SK-N-SH treated with all-trans-retinoic acid at 6 μM for 48 hours (cell line): Measurements from ENCODE around the gene CNN2.
A peak's percentile ranks its signal among the peaks of the same experiment; 100 is the strongest.

Experiments used
- ATAC-seq: fragments of 200-7000 bp; cut with Tn5 transposase; 3 replicates; pipeline ENCODE4 v1.9.1; 2020; ENCODE audit warnings: mild to moderate bottlenecking, moderate library complexity
- ARNTL ChIP-seq: fragments of 450-650 bp; formaldehyde crosslinking; IDR thresholded peaks from 2 replicates; pipeline ENCODE4 v1.5.0; 2020; ENCODE audit warnings: low read depth, mild to moderate bottlenecking, moderate library complexity, borderline replicate concordance
- ISL1 ChIP-seq: fragments of 250-450 bp; sonication (Bioruptor Pico); IDR thresholded peaks from 2 replicates; pipeline ENCODE4 v2.1.2; 2022; ENCODE audit warnings: mild to moderate bottlenecking, moderate library complexity
- OSR1 ChIP-seq: fragments of 250-450 bp; sonication (Bioruptor Pico); IDR thresholded peaks from 2 replicates; pipeline ENCODE4 v1.8.0; 2022; ENCODE audit warnings: moderate library complexity, mild to moderate bottlenecking, inconsistent platforms
- RARB ChIP-seq: fragments of 250-450 bp; sonication (Bioruptor Pico); IDR thresholded peaks from 2 replicates; pipeline ENCODE4 v1.8.0; 2021; ENCODE audit warnings: mild to moderate bottlenecking, moderate library complexity
- SNAI2 ChIP-seq: fragments of 250-450 bp; sonication (Bioruptor Pico); IDR thresholded peaks from 2 replicates; pipeline ENCODE4 v1.5.0; 2020; ENCODE audit warnings: mild to moderate bottlenecking, moderate library complexity
- TCF4 ChIP-seq: fragments of 250-450 bp; sonication (Bioruptor Pico); IDR thresholded peaks from 2 replicates; pipeline ENCODE4 v1.8.0; 2021; ENCODE audit warnings: mild to moderate bottlenecking, moderate library complexity, borderline replicate concordance
- TOX ChIP-seq: fragments of 250-450 bp; sonication (Bioruptor Pico); IDR thresholded peaks from 2 replicates; pipeline ENCODE4 v1.8.0; 2021; ENCODE audit warnings: mild to moderate bottlenecking, moderate library complexity, borderline replicate concordance
- ZFP3 ChIP-seq: fragments of 250-450 bp; sonication (Bioruptor Pico); IDR thresholded peaks from 2 replicates; pipeline ENCODE4 v1.5.0; 2020; ENCODE audit warnings: mild to moderate bottlenecking, moderate library complexity
- ZFP30 ChIP-seq: fragments of 450-650 bp; formaldehyde crosslinking; IDR thresholded peaks from 2 replicates; pipeline ENCODE4 v1.5.0; 2022; ENCODE audit warnings: mild to moderate bottlenecking, moderate library complexity
- ZNF565 ChIP-seq: fragments of 450-650 bp; formaldehyde crosslinking; conservative IDR thresholded peaks from 2 replicates; pipeline ENCODE4 v1.5.0; 2020; ENCODE audit warnings: low read depth, mild to moderate bottlenecking, moderate library complexity
- ZNF70 ChIP-seq: fragments of 450-650 bp; formaldehyde crosslinking; IDR thresholded peaks from 2 replicates; pipeline ENCODE4 v1.5.0; 2020; ENCODE audit warnings: mild to moderate bottlenecking, moderate library complexity
- ZNF8 ChIP-seq: fragments of 450-650 bp; formaldehyde crosslinking; IDR thresholded peaks from 2 replicates; pipeline ENCODE4 v1.5.0; 2020; ENCODE audit warnings: mild to moderate bottlenecking, moderate library complexity
- TF ChIP-seq, protein P1 (sequence below): fragments of 250-450 bp; sonication (Bioruptor Pico); IDR thresholded peaks from 2 replicates; pipeline ENCODE4 v1.5.1; 2020; ENCODE audit warnings: low read depth, mild to moderate bottlenecking, moderate library complexity
- TF ChIP-seq, protein P2 (sequence below): fragments of 250-450 bp; sonication (Bioruptor Pico); IDR thresholded peaks from 2 replicates; pipeline ENCODE4 v1.8.0; 2020; ENCODE audit warnings: mild to moderate bottlenecking, moderate library complexity, borderline replicate concordance
- TF ChIP-seq, protein P3 (sequence below): fragments of 250-450 bp; sonication (Bioruptor Pico); IDR thresholded peaks from 2 replicates; pipeline ENCODE4 v1.5.0; 2020; ENCODE audit warnings: mild to moderate bottlenecking, moderate library complexity

The CNN2 gene

DNA sequence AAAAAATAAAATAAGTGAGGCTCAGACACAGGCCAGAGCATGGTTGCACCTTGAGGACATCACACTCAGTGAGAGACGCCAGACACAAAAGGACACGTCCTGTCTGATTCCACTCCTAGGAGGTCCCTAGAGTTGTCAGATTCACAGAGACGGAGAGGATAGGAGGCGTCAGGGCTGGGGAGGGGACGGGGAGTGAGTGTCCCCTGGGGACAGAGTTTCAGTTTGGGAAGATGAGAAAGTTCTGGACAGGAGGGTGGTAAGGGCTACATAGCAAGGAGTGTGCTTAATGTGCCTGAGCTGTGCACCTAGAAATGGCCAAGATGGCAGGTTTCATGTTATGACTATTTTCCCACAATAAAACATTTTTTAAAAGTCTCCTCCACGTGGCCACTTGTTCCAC lies 28.3 kb upstream of the CNN2 start (continued):
- TF ChIP-seq, protein P1, sequence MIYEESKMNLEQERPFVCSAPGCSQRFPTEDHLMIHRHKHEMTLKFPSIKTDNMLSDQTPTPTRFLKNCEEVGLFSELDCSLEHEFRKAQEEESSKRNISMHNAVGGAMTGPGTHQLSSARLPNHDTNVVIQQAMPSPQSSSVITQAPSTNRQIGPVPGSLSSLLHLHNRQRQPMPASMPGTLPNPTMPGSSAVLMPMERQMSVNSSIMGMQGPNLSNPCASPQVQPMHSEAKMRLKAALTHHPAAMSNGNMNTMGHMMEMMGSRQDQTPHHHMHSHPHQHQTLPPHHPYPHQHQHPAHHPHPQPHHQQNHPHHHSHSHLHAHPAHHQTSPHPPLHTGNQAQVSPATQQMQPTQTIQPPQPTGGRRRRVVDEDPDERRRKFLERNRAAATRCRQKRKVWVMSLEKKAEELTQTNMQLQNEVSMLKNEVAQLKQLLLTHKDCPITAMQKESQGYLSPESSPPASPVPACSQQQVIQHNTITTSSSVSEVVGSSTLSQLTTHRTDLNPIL (CRISPR knock-in tag), result no peak
- no peak for TF ChIP-seq ARNTL (CRISPR knock-in tag)

DNA sequence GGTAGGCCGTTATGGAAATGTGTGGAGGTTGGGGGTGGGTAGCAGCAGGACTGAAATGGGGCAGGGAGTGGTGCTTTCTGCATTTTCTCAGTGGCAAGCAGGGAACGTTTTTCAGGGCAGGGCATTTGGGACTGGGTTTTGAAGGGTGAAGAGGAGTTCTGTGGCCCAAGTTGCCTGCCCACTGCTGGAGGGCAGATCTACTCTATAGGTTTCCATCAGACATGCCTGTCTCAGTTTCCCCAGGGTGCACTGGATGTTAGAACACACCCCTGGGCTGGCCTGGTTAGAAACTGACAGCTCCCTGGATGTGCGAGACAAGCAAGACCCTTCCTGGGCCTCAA lies 27.1 kb upstream of the CNN2 start:
- TF ChIP-seq ISL1 (CRISPR knock-in tag), result no peak
- peak; percentile 99 for TF ChIP-seq ZFP3 (CRISPR knock-in tag)
- TF ChIP-seq, all 23 proteins: peak for 1
- no peak for ATAC-seq

DNA sequence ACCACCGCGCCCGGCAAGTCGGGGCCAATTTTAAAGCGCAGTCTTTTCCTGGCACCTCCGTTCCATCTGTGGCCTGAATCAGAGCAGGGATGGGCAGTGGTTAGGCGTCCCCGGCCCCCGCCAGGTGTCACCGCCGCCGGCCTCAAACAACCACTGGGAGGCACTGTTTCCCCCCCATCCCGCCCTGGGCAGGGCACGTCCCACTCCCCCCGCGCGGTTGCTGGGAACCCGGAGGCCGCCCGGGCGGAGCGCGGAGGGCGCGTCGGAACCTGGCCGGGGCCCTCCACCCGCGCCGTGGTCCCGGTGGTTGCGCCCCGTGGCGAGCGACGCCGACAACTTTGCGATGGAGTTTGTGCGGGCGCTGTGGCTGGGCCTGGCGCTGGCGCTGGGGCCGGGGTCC lies 26.3 kb upstream of the CNN2 start, which contains the start of gene GRIN3B:
GRIN3B (plus strand) TSS at position 325 of the 400 bp plus-strand sequence; CDS start at position 344, 19 bp downstream.
- TF ChIP-seq TOX (CRISPR knock-in tag) (no peak), RARB (CRISPR knock-in tag) (no peak), ZNF565 (CRISPR knock-in tag) (no peak), OSR1 (no peak), ISL1 (CRISPR knock-in tag) (no peak), ZNF70 (CRISPR knock-in tag) (no peak), ZNF8 (CRISPR knock-in tag) (no peak), ZFP30 (CRISPR knock-in tag) (no peak), SNAI2 (CRISPR knock-in tag) (no peak), TCF4 (CRISPR knock-in tag) (no peak)
- TF ChIP-seq, protein P2, sequence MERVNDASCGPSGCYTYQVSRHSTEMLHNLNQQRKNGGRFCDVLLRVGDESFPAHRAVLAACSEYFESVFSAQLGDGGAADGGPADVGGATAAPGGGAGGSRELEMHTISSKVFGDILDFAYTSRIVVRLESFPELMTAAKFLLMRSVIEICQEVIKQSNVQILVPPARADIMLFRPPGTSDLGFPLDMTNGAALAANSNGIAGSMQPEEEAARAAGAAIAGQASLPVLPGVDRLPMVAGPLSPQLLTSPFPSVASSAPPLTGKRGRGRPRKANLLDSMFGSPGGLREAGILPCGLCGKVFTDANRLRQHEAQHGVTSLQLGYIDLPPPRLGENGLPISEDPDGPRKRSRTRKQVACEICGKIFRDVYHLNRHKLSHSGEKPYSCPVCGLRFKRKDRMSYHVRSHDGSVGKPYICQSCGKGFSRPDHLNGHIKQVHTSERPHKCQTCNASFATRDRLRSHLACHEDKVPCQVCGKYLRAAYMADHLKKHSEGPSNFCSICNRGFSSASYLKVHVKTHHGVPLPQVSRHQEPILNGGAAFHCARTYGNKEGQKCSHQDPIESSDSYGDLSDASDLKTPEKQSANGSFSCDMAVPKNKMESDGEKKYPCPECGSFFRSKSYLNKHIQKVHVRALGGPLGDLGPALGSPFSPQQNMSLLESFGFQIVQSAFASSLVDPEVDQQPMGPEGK (CRISPR knock-in tag), result no peak
- TF ChIP-seq, protein P1 (CRISPR knock-in tag), result no peak
- TF ChIP-seq, protein P3, sequence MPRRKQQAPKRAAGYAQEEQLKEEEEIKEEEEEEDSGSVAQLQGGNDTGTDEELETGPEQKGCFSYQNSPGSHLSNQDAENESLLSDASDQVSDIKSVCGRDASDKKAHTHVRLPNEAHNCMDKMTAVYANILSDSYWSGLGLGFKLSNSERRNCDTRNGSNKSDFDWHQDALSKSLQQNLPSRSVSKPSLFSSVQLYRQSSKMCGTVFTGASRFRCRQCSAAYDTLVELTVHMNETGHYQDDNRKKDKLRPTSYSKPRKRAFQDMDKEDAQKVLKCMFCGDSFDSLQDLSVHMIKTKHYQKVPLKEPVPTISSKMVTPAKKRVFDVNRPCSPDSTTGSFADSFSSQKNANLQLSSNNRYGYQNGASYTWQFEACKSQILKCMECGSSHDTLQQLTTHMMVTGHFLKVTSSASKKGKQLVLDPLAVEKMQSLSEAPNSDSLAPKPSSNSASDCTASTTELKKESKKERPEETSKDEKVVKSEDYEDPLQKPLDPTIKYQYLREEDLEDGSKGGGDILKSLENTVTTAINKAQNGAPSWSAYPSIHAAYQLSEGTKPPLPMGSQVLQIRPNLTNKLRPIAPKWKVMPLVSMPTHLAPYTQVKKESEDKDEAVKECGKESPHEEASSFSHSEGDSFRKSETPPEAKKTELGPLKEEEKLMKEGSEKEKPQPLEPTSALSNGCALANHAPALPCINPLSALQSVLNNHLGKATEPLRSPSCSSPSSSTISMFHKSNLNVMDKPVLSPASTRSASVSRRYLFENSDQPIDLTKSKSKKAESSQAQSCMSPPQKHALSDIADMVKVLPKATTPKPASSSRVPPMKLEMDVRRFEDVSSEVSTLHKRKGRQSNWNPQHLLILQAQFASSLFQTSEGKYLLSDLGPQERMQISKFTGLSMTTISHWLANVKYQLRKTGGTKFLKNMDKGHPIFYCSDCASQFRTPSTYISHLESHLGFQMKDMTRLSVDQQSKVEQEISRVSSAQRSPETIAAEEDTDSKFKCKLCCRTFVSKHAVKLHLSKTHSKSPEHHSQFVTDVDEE, result no peak
- peak; percentile 9; the same call in 2 of the 3 replicates for ATAC-seq

DNA sequence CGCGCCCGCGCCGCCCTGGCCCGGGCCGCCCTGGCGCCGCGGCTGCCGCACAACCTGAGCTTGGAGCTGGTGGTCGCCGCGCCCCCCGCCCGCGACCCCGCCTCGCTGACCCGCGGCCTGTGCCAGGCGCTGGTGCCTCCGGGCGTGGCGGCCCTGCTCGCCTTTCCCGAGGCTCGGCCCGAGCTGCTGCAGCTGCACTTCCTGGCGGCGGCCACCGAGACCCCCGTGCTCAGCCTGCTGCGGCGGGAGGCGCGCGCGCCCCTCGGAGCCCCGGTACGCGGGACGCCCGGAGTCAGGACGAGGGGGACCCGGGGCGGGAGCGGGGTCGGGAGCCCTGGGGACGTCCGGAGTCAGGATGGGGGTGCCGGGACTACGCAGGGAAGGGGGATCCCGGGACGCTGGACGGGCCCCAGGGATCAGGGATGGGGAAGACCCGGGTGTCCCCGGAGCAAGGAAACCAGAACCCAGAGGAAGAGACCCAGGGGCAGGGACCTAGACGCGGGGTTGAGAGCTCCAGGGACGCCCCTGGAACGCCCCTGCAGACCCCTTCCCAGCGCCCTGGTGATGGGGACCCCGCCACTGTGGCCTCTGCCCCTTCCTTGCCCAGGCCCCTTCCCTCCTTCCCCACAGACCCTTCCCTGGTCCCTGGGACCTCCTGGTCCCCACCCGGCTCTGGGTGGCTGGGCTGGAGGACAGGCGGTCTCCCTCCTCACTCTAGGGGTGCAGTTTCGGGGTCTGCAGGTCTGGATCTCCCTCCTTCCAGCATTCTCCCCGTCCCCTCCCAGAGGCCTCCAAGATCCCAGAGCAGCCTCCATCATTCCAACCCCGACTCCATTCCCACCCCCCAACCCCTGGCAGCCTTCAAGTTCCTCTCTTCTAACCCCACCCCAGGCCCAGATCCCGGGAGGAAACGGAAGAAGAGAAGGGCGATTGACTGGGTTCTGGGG lies 25.5 kb upstream of the CNN2 start:
- TF ChIP-seq TCF4 (CRISPR knock-in tag) (no peak), ARNTL (CRISPR knock-in tag) (no peak), RARB (CRISPR knock-in tag) (no peak), TOX (CRISPR knock-in tag) (no peak), ZFP30 (CRISPR knock-in tag) (no peak)
- no peak for ATAC-seq

DNA sequence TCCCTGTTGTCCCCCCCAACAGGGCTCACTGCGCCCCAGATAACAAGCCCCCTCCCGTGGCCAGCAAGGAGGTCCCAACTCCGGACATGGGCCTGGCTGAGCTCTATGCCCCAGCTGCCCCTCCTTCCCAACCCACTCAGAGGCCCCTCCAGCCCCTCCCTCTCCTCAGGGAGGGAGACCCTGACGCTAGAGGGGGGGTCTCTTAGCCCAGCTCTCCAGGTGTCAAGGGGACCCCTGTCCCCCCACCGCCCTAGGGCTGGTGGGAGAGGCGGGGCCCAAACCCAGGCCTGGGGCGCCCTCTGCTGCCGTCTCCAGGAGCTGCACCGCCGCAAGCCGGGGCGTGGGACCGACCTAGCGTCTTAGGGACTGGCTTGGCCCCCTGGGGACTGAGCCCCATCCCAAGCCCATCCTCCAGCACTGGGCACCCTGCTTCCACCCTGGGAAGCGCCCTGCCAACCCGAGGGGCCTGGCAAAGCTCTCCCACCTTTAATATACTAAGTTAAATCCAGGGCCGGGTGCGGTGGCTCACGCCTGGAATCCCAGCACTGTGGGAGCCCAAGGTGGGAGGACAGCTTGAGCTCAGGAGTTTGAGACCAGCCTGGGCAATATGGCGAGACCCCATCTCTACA lies 24.8 kb upstream of the CNN2 start:
- ATAC-seq, result peak; percentile 73
- peak; percentile 56 for TF ChIP-seq ZNF70 (CRISPR knock-in tag)
- TF ChIP-seq, protein P1 (CRISPR knock-in tag), result no peak
- no peak for TF ChIP-seq RARB (CRISPR knock-in tag)
